Nephron (organoid): ENCODE results near the gene RPP21.

Source experiments
- H3K27ac Mint-ChIP-seq, 3 experiments: 2 replicates each; pipeline ENCODE4 v1.8.0; 2020; ENCODE audit warnings: mixed read lengths in 3 of 3, mild to moderate bottlenecking in 2 of 3, moderate library complexity in 1 of 3
- H3K27me3 Mint-ChIP-seq: 2 replicates; pipeline ENCODE4 v1.8.0; 2021; ENCODE audit warnings: low read depth, mild to moderate bottlenecking, moderate library complexity, mixed read lengths
- H3K36me3 Mint-ChIP-seq: 2 replicates; pipeline ENCODE4 v1.8.0; 2020; ENCODE audit warnings: low read depth, mixed read lengths
- H3K4me1 Mint-ChIP-seq: 2 replicates; pipeline ENCODE4 v1.8.0; 2020; ENCODE audit warnings: mixed read lengths
- H3K4me3 Mint-ChIP-seq, 3 experiments: 2 replicates each; pipeline ENCODE4 v1.8.0; 2020; ENCODE audit warnings: mild to moderate bottlenecking in 3 of 3, mixed read lengths in 3 of 3, moderate library complexity in 2 of 3
- H3K9me3 Mint-ChIP-seq: 2 replicates; pipeline ENCODE4 v1.8.0; 2020; ENCODE audit warnings: mixed read lengths
- TF ChIP-seq, protein P1 (sequence below), 3 experiments: fragments of 200-600 bp; sonication (generic); IDR thresholded peaks; one replicate each; pipeline ENCODE4 v1.5.0; 2021; ENCODE audit warnings: antibody characterized with exemption in 3 of 3; ENCODE audit not compliant: unreplicated experiment in 3 of 3

The RPP21 gene

DNA sequence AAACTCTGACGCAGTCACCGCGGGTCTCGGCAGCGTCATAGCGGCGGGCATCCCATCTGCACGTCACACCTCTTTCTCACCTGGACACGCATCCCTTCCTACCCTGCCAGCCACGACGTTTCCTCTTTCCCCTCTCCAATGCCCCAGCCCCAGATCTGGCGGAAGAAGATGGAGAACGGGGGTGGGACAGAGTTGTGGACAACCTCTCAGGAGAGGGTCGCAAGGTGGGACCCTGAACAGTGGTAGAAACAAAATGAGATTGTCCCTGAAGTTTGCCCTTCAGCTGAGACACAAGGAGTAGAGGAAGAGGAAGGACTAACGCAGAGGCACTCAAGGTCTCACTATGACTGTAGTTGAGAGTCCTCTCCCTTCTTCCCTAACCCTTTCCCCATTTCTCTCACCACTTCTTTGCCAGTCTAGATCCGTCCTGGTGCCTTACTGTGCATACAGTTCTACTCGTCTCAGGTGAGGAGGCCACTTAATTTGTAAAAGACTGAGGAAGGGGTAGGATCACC is 17.7 kb upstream of the RPP21 start:
- Mint-ChIP-seq H3K4me1 (peaks cover 33% of the 10 kb centered on the region), H3K36me3 (peaks cover 35% of the 10 kb centered on the region), H3K27me3 (no peaks in the 10 kb centered on the region), H3K4me3 (peak overlapping the region; percentile 95 to 97 (median 95)), H3K9me3 (no peaks in the 10 kb centered on the region), H3K27ac (peak overlapping the region; percentile 89 to 96 (median 94))
- TF ChIP-seq, protein P1, sequence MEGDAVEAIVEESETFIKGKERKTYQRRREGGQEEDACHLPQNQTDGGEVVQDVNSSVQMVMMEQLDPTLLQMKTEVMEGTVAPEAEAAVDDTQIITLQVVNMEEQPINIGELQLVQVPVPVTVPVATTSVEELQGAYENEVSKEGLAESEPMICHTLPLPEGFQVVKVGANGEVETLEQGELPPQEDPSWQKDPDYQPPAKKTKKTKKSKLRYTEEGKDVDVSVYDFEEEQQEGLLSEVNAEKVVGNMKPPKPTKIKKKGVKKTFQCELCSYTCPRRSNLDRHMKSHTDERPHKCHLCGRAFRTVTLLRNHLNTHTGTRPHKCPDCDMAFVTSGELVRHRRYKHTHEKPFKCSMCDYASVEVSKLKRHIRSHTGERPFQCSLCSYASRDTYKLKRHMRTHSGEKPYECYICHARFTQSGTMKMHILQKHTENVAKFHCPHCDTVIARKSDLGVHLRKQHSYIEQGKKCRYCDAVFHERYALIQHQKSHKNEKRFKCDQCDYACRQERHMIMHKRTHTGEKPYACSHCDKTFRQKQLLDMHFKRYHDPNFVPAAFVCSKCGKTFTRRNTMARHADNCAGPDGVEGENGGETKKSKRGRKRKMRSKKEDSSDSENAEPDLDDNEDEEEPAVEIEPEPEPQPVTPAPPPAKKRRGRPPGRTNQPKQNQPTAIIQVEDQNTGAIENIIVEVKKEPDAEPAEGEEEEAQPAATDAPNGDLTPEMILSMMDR (IDR thresholded peaks at IDR 0.05; ENCODE audit: unreplicated experiment in 3 of 3) = no peak

DNA sequence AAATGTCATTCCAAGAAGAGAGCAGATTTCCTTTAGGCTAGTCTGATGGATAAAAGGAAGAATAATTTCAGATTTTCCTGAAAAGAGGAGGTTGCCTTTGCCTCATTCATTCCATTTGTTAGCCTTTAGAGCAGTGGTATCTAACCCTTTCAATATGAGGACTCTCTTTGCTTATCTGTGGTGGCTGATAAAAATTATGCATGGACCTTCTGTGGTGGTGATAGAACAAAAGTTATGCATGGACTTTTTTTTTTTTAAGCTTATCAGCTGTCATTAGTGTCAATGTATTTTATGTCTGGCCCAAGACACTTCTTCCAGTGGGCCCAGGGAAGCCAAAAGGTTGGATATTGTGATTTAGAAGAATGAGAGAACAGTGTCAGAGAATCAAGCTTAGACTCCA is 16.6 kb upstream of the RPP21 start:
- no peak overlapping the region for H3K27ac Mint-ChIP-seq
- H3K27me3 Mint-ChIP-seq = no peaks in the 10 kb centered on the region
- TF ChIP-seq, protein P1 (IDR thresholded peaks at IDR 0.05; ENCODE audit: unreplicated experiment in 3 of 3) = no peak
- H3K36me3 Mint-ChIP-seq = peaks cover 36% of the 10 kb centered on the region
- peak overlapping the region; percentile 95 to 97 (median 95) for H3K4me3 Mint-ChIP-seq
- no peaks in the 10 kb centered on the region for H3K9me3 Mint-ChIP-seq
- peaks cover 30% of the 10 kb centered on the region for H3K4me1 Mint-ChIP-seq

DNA sequence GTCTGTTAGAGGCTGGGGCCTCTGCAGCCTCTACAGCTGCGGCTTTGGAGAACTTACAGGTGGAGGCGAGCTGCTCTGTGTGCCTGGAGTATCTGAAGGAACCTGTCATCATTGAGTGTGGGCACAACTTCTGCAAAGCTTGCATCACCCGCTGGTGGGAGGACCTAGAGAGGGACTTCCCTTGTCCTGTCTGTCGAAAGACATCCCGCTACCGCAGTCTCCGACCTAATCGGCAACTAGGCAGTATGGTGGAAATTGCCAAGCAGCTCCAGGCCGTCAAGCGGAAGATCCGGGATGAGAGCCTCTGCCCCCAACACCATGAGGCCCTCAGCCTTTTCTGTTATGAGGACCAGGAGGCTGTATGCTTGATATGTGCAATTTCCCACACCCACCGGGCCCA is 15.6 kb upstream of the RPP21 start:
- Mint-ChIP-seq H3K27ac (no peak overlapping the region), H3K9me3 (no peaks in the 10 kb centered on the region), H3K4me1 (peaks cover 26% of the 10 kb centered on the region), H3K4me3 (peak overlapping the region; percentile 20 to 49 (median 33)), H3K27me3 (no peaks in the 10 kb centered on the region), H3K36me3 (peaks cover 44% of the 10 kb centered on the region)
- TF ChIP-seq, protein P1 (IDR thresholded peaks at IDR 0.05; ENCODE audit: unreplicated experiment in 3 of 3) = no peak

DNA sequence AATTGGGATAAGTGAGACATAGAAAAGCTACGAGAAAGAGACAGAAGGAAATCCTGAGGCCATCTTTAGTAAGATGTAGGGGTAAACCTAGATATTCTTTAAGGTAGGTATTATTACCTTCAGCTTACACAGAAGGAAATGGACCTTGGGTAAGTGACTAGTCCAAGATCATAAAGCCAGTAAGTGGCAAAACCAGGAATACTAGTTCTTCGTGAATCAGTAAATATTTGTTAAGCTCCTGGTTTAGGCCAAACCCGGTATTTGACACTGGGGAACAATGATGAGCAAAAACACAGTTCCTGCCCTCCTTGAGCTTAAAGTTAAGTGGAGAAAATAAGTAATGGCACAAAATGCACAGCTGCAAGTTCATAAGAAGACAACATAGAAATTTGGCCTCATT is 13.0 kb upstream of the RPP21 start:
- Mint-ChIP-seq H3K9me3 (no peaks in the 10 kb centered on the region), H3K4me3 (no peak overlapping the region), H3K27ac (no peak overlapping the region), H3K4me1 (peaks cover 7% of the 10 kb centered on the region), H3K27me3 (no peaks in the 10 kb centered on the region), H3K36me3 (peaks cover 59% of the 10 kb centered on the region)
- TF ChIP-seq, protein P1 (IDR thresholded peaks at IDR 0.05; ENCODE audit: unreplicated experiment in 3 of 3) = no peak

DNA sequence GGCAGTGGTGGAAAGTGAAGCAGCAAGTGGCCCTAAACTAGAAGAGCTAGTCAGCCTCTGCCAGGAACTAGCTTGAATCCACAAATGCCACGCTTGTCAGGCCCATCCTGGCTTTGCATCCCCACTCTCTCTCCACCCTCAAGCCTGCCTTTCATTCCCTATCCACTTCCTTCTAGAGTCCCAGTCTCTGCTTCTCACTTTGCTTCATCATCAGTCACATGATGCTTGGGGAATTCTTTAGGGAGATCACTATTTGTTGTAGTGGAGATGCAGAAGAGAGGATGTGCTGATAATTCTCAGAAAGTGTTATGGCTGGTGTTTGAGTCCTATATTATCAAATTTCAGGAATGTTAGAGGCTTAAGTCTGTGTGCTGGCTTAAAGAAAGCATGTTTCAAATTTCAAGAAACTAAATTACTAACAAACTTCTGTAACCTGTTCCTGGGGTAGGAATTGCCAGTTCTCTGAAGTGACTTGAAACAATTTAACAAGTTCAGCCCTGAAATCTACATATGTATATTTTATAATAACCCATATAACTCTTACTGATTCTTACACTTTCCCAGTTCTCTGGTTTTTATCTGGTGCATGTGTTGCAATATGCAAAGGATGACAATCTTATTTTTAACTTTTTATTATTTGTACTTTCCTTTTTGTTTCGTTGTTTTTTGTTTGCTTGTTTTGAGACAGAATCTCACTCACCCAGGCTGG is 10.7 kb upstream of the RPP21 start:
- H3K4me3 Mint-ChIP-seq = no peak overlapping the region
- peaks cover 63% of the 10 kb centered on the region for H3K36me3 Mint-ChIP-seq
- no peaks in the 10 kb centered on the region for H3K9me3 Mint-ChIP-seq
- no peaks in the 10 kb centered on the region for H3K4me1 Mint-ChIP-seq
- TF ChIP-seq, protein P1 (IDR thresholded peaks at IDR 0.05; ENCODE audit: unreplicated experiment in 3 of 3) = no peak
- H3K27ac Mint-ChIP-seq = no peak overlapping the region
- H3K27me3 Mint-ChIP-seq = no peaks in the 10 kb centered on the region

DNA sequence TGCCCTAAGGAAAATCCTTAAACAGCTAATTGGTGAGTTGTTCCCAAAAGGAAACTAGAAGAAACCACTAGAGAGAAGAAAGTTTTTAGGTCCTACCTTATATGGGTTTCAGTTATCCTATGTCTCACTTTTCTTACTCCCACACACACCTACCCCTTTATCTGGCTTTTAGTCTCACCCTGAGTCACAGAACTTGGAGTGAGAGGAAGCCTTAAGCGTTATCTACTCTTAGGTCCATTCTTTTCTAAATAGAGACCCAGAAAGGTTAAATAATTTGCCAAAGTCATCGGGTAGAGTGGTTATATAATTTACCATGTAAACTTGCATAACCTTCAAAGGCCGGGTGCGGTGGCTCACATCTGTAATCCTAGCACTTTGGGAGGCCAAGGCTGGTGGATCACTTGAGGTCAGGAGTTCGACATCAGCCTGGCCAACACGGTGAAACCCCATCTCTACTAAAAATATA is 4.3 kb upstream of the RPP21 start:
- peaks cover 1% of the 10 kb centered on the region for H3K4me1 Mint-ChIP-seq
- H3K4me3 Mint-ChIP-seq = no peak overlapping the region
- no peaks in the 10 kb centered on the region for H3K27me3 Mint-ChIP-seq
- H3K27ac Mint-ChIP-seq = no peak overlapping the region
- TF ChIP-seq, protein P1 (IDR thresholded peaks at IDR 0.05; ENCODE audit: unreplicated experiment in 3 of 3) = no peak
- no peaks in the 10 kb centered on the region for H3K9me3 Mint-ChIP-seq
- peaks cover 45% of the 10 kb centered on the region for H3K36me3 Mint-ChIP-seq
